Esophagus squamous epithelium (tissue), 5 donors: ENCODE results near the gene AGMO. TPM values are rescaled to one million over a fixed set of nuclear protein-coding genes. Genes with fewer than 3 reads are reported as not detected.

ENCODE experiments used
- DNase-seq: peaks from one replicate; lab custom pipeline; 2025; lab: John Stamatoyannopoulos, UW
- H3K27ac ChIP-seq, 4 donors: fragments of 200-600 bp; sonication (generic); one replicate each; pipeline ENCODE4 v1.5.1; 2016 to 2019; ENCODE audit warnings: mild to moderate bottlenecking in 1 of 4
- H3K27me3 ChIP-seq, 4 donors: fragments of 200-600 bp; sonication (generic); 1 replicate in 3 of 4; 2 replicates in 1 of 4; pipeline versions ENCODE4 v1.5.1 to v1.6.0; 2017 to 2021; ENCODE audit warnings: antibody characterized with exemption in 1 of 4
- H3K36me3 ChIP-seq, 3 donors: fragments of 200-600 bp; sonication (generic); one replicate each; pipeline ENCODE4 v1.5.1; 2016 to 2019
- H3K4me1 ChIP-seq, 3 donors: fragments of 200-600 bp; sonication (generic); one replicate each; pipeline ENCODE4 v1.5.1; 2017 to 2019
- H3K4me3 ChIP-seq, 4 donors: fragments of 200-600 bp; sonication (generic); 1 replicate in 3 of 4; 2 replicates in 1 of 4; pipeline ENCODE4 v1.5.1; 2016 to 2019; ENCODE audit warnings: mild to moderate bottlenecking in 2 of 4, moderate library complexity in 1 of 4
- H3K9me3 ChIP-seq, 3 donors: fragments of 200-600 bp; sonication (generic); one replicate each; pipeline ENCODE4 v1.5.1; 2016 to 2019
- POLR2A ChIP-seq, 4 donors: fragments of 450-650 bp; IDR thresholded peaks; one replicate each; pipeline ENCODE4 v1.6.1; 2017; ENCODE audit warnings: antibody characterized with exemption in 4 of 4, mild to moderate bottlenecking in 4 of 4, moderate library complexity in 3 of 4
- WGBS, 2 donors: methylation state at CpG; one replicate each; pipeline ENCODE4 v1.1.5; 2018; 5-methylcytosine and 5-hydroxymethylcytosine counted together
- intact Hi-C: fragments of 100-400 bp; cut with DNase I; formaldehyde crosslinking; loops from one replicate; pipeline ENCODE4 v1.15.0; 2022
- total RNA-seq, 4 donors: library from RNA; depleted of rRNA; stranded (reverse); fragments of >200 nt; gene quantifications; one replicate each; pipeline ENCODE4 v1.1.0, GENCODE V29; 2016
- TF ChIP-seq, protein P1 (sequence below), 6 experiments: fragments of 450-650 bp in 4 of 6; fragments of 200-600 bp in 2 of 6; sonication (generic) in 2 of 6; IDR thresholded peaks; one replicate each; pipeline ENCODE4 v1.5.1; 2016 to 2019; ENCODE audit warnings: antibody characterized with exemption in 6 of 6, mild to moderate bottlenecking in 4 of 6, moderate library complexity in 4 of 6
- donor health status: DM: yes; HTN: yes; CAD: no.

Gene AGMO
- total RNA-seq, 4 donors from 2014 or later, result 0.38 to 0.53 TPM; not detected in 2

DNA sequence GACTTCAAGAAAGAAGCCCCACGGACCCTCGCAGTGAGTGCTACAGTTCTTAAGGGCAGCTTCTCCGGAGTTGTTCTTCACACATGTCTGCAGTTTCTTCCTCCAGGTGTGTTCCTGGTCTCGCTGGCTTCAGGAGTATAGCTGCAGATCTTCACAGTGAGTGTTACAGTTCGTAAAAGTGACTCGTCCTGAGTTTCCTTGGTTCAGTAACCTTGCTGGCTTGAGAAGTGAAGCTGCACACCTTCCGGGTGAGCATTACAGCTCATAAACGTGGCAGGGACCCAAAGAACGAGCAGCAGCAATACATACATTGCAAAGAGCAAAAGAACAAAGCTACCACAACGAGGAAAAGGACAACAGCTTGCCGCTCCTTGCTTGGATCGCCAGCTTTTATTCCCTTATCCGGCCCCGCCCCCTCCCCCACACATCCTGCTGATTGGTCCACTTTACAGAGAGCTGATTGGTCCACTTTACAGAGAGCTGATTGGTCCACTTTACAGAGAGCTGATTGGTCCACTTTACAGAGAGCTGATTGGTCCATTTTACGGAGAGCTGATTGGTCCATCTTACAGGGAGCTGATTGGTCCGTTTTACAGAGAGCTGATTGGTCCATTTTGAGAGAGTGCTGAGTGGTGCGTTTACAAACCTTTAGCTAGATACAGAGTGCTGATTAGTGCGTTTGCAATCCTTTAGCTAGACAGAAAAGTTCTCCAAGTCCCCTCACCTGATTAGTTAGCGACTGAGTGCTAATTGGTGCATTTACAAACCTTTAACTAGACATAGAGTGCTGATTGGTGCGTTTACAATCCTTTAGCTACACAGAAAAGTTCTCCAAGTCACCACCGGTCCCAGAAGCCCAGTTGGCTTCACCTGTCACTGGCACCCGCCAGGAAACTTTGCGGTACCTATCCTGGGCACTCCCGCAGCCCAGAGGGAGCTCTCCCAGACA is 165.3 kb downstream of the AGMO start:
- no peaks in the 10 kb centered on the region for H3K4me1 ChIP-seq
- no peak for TF ChIP-seq POLR2A (IDR thresholded peaks at IDR 0.05)
- TF ChIP-seq, protein P1, sequence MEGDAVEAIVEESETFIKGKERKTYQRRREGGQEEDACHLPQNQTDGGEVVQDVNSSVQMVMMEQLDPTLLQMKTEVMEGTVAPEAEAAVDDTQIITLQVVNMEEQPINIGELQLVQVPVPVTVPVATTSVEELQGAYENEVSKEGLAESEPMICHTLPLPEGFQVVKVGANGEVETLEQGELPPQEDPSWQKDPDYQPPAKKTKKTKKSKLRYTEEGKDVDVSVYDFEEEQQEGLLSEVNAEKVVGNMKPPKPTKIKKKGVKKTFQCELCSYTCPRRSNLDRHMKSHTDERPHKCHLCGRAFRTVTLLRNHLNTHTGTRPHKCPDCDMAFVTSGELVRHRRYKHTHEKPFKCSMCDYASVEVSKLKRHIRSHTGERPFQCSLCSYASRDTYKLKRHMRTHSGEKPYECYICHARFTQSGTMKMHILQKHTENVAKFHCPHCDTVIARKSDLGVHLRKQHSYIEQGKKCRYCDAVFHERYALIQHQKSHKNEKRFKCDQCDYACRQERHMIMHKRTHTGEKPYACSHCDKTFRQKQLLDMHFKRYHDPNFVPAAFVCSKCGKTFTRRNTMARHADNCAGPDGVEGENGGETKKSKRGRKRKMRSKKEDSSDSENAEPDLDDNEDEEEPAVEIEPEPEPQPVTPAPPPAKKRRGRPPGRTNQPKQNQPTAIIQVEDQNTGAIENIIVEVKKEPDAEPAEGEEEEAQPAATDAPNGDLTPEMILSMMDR (IDR thresholded peaks at IDR 0.05), result no peak
- no peak overlapping the region for H3K4me3 ChIP-seq
- H3K27me3 ChIP-seq, result no peaks in the 10 kb centered on the region
- WGBS, 2 donors, result 79 to 81% methylated on average over 17 to 18 of the region's 24 CpGs
- H3K27ac ChIP-seq, result no peak overlapping the region
- intact Hi-C loops, result no loop called here
- no peaks in the 10 kb centered on the region for H3K36me3 ChIP-seq
- DNase-seq, result no peak
- H3K9me3 ChIP-seq, result peaks cover 0 to 19% (median 0%) of the 10 kb centered on the region in 3 donors

DNA sequence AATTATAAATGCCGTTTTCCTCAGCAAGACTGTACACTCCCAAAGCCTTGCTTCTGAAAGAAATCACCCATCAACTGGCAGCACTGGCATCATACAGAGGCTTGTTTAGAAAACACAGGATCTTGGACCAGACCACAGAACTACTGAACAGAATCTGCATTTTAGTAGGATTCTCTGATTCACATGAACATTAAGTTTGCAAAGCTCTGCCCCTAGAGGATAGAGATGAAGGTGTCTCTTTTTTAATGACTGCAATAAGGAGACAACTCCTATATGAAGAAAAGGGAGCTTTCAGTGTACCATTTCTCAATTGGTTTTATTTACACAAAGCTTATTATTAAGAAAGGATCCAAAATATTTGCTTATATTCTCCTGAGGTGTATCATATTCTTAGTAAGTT is 172.7 kb downstream of the AGMO start:
- intact Hi-C loops, result no loop called here
- H3K9me3 ChIP-seq, result no peaks in the 10 kb centered on the region
- no peak overlapping the region for H3K4me3 ChIP-seq
- H3K27ac ChIP-seq, result no peak overlapping the region
- TF ChIP-seq POLR2A (IDR thresholded peaks at IDR 0.05), result no peak
- TF ChIP-seq, protein P1 (IDR thresholded peaks at IDR 0.05), result no peak
- DNase-seq, result no peak
- WGBS, 2 donors, result 82 to 100% methylated on average over 1 of the region's 1 CpG
- no peaks in the 10 kb centered on the region for H3K36me3 ChIP-seq
- no peaks in the 10 kb centered on the region for H3K27me3 ChIP-seq
- H3K4me1 ChIP-seq, result no peaks in the 10 kb centered on the region

DNA sequence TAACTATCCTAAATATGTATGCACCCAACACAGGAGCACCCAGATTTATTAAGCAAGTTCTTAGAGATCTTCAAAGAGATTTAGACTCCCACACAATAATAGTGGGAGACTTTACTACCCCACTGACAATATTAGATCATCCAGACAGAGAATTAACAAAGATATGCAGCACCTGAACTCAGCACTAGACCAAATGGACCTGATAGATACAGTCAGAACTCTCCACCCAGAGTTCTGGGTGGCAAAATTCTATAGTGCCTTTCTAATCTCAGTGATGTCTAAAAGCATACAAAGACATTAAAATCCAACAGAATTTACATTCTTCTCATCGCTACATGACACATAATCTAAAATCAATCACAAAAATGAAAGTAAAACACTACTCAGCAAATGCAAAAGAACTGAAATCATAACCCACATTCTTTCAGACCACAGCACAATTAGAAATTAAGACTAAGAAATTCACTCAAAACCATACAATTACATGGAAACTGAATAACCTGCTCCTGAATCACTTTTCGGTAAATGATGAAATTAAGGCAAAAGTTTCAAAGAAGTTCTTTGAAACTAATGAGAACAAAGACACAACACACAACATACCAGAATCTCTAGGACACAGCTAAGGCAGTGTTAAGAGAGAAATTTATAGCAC is 183.2 kb downstream of the AGMO start:
- WGBS, 2 donors, result 76 to 91% methylated on average over 2 of the region's 2 CpGs
- Histone ChIP-seq H3K27ac (no peak overlapping the region), H3K36me3 (no peaks in the 10 kb centered on the region), H3K9me3 (no peaks in the 10 kb centered on the region), H3K27me3 (no peaks in the 10 kb centered on the region), H3K4me1 (no peaks in the 10 kb centered on the region), H3K4me3 (no peak overlapping the region)
- no peak for DNase-seq
- intact Hi-C loops, result no loop called here
- TF ChIP-seq, protein P1 (IDR thresholded peaks at IDR 0.05), result no peak
- TF ChIP-seq POLR2A (IDR thresholded peaks at IDR 0.05), result no peak

DNA sequence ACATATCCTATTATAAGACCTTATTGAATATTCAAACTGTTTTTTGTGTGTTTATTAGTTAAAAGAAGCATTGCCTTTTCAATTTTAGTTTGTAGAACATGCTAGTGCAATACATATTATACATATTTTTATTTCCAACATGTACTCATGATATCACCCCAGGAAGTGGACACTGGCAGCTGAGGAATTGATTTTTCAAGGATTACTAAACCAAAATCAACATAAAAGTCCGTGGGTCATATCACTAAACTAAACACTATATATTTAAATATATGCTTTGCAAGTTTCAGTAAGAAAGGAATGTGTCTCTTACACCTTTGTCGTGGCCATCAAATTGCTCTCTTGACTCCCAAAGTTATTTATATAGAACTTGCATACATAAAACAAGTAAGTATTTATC is 185.2 kb downstream of the AGMO start:
- no peak for TF ChIP-seq POLR2A (IDR thresholded peaks at IDR 0.05)
- TF ChIP-seq, protein P1 (IDR thresholded peaks at IDR 0.05), result no peak
- no peaks in the 10 kb centered on the region for H3K36me3 ChIP-seq
- WGBS, 2 donors, result 52 to 53% methylated on average over 2 of the region's 2 CpGs
- no peak overlapping the region for H3K4me3 ChIP-seq
- H3K27ac ChIP-seq, result no peak overlapping the region
- no peak for DNase-seq
- H3K4me1 ChIP-seq, result no peaks in the 10 kb centered on the region
- intact Hi-C loops, result no loop called here
- H3K9me3 ChIP-seq, result no peaks in the 10 kb centered on the region
- no peaks in the 10 kb centered on the region for H3K27me3 ChIP-seq

DNA sequence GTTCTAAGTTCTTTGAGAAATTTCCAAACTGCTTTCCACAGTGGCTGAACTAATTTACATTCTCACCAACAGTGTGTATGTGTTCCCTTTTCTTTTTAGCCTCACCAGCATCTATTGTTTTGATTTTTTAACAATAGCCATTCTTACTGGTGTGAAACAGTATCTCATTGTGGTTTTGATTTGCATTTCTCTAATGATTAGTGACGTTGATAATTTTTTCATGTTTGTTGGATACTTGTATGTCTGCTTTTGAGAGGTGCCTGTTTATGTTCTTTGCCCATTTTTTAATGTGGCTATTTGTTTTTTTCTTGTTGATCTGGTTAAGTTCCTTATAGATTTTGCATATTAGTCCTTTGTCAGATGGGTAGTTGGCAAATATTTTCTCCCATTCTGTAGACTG is 191.4 kb downstream of the AGMO start:
- TF ChIP-seq POLR2A (IDR thresholded peaks at IDR 0.05), result no peak
- TF ChIP-seq, protein P1 (IDR thresholded peaks at IDR 0.05), result no peak
- intact Hi-C loops, result no loop called here
- no peak overlapping the region for H3K4me3 ChIP-seq
- no peak overlapping the region for H3K27ac ChIP-seq
- H3K27me3 ChIP-seq, result no peaks in the 10 kb centered on the region
- H3K9me3 ChIP-seq, result no peaks in the 10 kb centered on the region
- no peaks in the 10 kb centered on the region for H3K36me3 ChIP-seq
- no peak for DNase-seq
- 67 to 70% methylated on average over 1 of the region's 1 CpG for WGBS, 2 donors
- H3K4me1 ChIP-seq, result no peaks in the 10 kb centered on the region
